Fibroblast of peridontal ligament (primary cell): Measurements from ENCODE around the gene HS6ST1.

Source experiments
- DNase-seq: peaks from one replicate; pipeline ENCODE4 v3.0.0-alpha.2; 2010; ENCODE audit errors: extremely low read depth

The HS6ST1 gene

DNA sequence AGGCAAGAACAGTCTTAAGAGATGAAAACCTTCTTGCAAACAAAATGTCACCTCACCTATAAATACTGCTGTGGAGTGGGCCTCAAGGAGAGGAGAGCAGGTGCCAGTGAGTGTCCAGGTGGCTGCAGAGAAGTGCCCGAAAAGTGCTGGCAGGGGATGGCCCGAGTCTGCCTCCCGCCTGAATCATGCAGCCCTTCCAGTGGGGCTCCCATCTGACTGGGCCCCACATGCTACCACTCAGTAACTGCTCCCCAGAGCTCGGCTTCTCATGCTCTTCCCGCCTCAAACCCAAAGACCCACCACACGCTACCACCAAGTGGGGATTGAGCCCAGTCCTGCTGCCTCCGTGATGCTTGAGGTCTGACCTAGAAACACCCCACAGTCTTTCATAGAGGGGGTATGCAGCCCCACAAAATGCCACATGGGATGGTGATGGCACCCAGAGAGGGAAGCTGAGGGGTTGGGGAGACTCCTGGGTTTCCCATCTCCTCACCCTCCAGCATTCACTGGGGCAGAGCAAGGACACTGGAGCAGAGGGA lies 7.4 kb downstream of the HS6ST1 start:
- no peak for DNase-seq

DNA sequence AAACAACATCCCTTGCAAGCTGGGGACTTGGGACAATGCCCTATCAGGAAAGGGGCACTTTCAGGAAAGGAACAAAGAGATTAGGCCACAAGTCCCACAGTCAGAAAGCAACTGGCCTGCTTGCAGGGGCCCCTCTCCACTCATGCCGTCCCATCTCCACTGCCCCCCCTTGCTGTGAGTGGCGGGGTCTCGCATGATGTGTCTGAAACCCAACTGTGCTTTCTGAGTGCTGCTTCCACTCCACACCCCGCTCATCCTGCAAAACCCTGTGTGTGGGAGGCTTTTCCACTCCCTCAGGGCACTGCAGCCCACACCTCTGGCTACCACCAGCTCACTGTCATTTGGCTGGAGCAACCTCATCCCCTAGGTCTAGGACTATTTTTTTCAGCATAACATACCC lies 7.9 kb downstream of the HS6ST1 start:
- no peak for DNase-seq

GRCh38 chr2:128310094-128310716 lies 8.5 kb downstream of the HS6ST1 start:
- no peak for DNase-seq

- DNase-seq: no peak
Measured at GRCh38 chr2:128309280-128310093, 9.2 kb downstream of the HS6ST1 start.

DNA sequence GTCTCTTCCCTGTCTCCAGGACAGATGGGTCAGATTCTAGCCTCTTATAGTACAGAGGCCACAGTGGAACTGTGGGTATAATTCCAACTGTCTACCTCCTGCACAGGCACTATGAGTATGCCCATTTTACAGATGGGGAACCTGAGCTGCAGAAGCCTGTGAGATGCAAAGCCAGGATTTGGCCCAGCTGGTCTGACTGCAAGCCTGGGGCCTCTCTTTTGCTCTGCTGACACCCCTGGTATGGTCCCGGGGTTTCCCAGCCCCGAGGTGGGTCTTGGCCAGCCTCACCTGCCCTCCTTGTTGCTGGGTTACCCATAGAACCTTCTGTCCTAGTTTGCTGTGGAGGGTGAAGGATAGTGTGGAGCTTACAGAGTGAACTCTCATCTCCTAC lies 9.8 kb downstream of the HS6ST1 start:
- no peak for DNase-seq

GRCh38 chr2:128308284-128308731 lies 10.4 kb downstream of the HS6ST1 start:
- DNase-seq: no peak

DNA sequence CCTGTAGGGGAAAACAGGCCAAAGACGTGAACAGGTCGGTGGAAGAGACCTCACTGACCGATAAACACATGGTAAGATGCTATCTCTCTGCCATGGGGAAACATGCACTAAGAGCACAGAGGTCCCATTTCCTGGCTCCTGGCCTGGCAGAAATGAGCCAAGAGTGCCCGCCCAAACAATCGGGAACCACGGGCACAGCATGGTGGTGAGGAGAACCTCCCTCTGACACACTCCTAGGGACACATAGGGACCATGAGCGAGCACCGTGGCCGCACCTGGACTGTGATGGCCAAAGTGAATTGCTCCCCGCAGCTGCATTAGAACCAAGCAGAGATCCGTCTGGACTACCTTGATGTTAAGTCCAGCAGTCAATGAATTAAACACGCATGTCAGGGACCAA lies 11.1 kb downstream of the HS6ST1 start:
- no peak for DNase-seq

DNA sequence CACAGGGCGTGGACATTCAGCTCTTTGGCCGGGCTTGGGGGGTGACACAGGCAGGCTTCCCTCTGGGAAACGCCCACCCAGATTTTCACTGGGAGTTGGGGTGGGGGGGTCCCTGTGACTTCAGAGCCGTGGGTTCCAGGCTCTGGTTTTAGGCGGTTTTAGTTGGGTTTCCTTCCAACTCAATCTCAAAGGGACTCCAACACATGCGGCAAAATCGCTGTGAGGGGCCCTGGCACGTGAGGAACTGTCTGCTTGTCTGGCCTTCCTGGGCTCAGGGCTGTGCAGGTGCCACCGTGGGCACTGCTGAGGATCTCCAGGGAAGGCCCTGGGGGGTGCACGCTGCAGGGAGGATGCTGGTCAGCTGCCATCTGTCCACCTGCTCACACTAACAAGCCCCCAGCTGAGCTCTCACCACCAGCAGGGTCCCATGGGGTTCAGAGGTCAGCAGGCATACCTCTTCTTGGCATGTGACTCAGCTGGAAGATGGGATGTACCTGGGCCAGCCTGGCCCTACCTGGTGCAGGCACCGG lies 11.7 kb downstream of the HS6ST1 start:
- no peak for DNase-seq

- DNase-seq: peak; percentile 99
Measured at GRCh38 chr2:128306081-128306930, 12.4 kb downstream of the HS6ST1 start.

- no peak for DNase-seq
Measured at GRCh38 chr2:128305555-128306080, 13.1 kb downstream of the HS6ST1 start.

DNA sequence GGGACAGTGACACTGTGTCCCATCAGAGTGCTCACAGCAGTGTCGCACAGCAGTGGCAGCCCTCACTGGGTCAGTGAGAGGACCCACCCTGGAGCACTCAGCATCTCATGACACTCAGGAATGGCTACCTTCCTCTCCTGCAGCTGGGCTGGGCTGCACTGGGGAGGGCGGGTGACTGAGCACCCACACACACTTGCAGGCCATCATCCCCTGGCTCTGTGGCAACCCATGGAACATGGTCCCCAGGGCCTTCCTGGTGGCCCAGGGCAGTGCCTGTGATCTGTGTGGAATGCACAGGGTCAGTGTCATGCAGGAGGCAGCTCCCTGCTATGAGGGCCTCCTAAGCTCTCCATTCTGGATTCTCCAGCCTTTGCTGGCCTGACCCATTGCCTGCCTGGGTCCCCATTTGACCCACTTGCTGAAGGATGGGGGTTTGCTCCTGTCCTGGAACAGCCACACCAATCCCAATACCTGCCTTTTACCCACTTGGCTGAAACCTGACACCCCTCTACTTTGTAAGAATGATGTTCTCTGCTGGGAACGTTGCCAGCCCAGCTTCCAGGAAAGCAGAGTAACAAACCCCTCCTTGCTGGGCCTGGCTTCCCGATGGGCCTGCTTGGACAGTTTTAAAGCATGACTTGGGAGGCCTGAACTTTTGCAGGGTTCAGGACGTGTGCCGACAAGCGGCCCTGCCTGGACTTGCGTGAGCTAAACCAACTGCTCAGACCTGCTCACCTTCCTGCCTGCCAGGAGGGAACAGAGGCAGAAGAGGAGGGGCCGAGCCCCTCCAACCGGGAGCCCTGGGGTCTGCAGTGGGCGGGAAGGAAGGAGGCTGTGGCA lies 13.7 kb downstream of the HS6ST1 start:
- peak; percentile 93 for DNase-seq

DNA sequence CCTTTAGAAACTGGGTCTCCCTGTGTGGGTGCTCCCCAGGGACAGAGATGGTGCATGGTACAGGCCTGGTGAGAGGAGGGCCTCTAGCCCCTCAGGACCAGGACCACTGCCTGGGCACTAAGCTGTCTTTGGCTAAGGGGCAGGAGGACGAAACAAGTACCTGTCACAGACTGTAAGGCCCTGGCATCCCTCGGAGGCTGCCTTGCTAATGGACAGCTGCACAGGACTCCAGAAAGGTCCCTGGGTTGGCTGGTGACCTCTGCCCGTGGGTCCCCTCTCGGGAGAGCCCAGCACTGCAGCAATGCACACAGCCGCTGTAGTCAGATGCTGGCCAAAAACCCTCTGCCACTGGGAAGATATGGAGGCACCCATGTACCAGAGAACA lies 14.3 kb downstream of the HS6ST1 start:
- no peak for DNase-seq

DNA sequence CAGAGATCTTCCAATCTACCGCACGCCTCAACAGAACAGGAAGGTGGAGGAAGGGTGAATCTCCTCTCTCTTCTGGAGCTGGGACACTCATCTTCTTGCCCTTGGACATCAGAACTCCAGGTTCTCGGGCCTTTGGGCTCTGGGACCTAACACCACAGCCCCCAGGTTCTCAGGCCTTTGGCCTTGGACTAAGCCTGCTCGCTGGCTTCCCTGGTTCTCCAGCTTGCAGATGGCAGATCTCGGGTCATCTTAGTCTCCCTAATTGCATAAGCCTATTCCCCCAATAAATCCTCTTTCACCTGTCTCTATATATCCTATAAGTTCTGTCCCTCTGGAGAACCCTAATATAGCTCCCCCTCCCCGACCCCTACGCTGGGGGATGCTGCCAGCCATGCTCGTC lies 14.8 kb downstream of the HS6ST1 start:
- no peak for DNase-seq

DNA sequence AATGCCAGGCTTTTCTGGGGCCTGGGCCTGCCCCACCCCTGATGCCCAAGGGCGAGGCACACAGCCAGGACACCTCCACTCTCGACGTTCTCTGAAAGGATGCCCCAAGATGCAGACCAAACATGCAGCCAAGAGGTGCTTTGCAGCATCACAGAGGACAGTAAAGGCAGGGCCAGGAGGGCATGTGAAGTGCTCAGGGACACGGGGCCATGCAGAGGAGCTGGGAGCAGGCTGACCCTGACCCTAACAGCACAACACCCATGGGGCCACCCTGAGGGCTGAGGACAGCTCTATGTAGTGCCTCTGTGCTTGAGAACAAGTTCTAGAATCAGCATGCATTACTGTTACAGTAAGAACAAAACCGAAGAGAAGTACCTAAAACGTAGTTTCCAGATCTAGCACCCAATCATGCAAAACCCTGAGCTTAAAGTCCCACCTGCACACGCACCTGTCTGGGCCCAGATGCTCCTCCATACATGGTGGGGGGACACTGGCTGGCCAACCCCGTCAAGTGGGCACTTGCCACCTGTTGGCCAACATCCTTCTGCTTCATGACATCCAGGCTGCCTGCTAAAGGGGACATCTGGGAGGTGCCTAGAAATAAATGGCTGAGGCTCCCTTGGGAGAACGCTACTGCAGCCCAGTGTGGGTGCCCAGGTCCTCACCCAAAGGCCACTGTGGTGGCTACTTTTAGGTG lies 15.4 kb downstream of the HS6ST1 start:
- no peak for DNase-seq

DNA sequence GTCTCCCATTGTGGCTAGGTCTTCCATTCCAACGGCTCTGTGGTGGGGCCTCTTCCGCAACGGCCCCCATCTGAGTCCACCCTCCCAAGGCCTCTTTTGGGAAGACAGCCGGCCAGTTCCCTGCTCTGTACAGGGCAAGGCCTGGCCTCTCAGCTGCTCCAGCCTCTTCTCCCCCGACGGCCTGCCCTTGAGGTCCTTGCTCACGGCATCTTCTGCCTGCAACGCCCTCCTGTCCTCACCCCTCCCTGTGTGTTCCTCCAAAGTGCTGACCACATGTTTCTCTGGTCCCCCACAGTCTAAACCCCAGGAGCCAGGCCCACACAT lies 16.0 kb downstream of the HS6ST1 start:
- no peak for DNase-seq

GRCh38 chr2:128302011-128302743 lies 16.5 kb downstream of the HS6ST1 start:
- no peak for DNase-seq

DNA sequence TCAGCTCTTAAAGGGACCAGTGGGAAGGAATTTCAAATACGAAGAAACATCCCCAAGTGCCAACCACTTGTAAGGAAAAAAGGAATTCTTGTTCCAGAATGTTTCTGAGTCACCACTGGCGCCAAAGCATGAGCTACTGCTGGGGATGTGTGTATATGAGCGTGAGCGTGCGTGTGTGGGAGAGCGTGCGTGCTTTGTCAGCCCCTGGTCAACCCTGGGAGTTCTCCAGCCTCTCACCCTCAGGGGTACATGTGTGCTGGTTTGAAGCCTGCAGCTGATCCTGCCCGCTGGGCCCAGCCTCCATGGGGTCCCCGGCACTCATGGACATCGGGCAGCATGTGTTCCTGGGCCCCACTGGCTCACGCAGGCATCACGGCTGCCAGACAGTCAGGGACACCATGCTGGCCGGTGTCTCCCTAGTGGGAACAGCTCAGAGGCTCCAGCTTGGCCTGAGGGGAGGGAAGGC lies 17.1 kb downstream of the HS6ST1 start:
- DNase-seq: peak; percentile 99

DNA sequence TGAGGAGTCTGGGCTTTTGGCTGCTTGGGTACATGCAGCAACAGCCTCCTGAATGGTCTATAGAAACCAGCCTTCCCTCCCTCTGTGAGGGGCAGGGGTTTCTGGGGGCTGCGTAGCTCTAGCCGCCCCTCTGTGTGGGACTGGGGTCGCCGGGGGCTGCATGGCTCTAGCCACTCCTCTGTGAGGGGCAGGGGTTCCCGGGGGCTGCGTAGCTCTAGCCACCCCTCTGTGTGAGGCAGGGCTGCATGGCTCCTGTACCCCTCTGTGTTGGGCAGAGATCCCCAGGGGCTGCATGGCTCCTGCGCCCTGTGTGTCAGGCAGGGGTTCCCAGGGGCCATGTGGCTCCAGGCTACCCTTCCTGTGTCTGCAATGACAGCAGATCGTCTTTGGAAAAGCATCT lies 17.6 kb downstream of the HS6ST1 start:
- no peak for DNase-seq
